NB4 (cell line): Measurements from ENCODE around the gene ECSIT.

Experiments used
- CTCF ChIP-seq: IDR thresholded peaks from one replicate; pipeline ENCODE4 v1.5.1; 2012; ENCODE audit warnings: low read depth, low read length
- MYC ChIP-seq: IDR thresholded peaks from 2 replicates; pipeline ENCODE4 v1.6.1; 2011; ENCODE audit warnings: low read depth, low read length

- no peak for TF ChIP-seq MYC
- TF ChIP-seq CTCF, result no peak
Observed at GRCh38 chr19:11547929-11548700, 19.2 kb upstream of the ECSIT start.
